Stimulated activated CD8-positive, alpha-beta memory T cell treated with anti-CD3 and anti-CD28 coated beads, Interleukin-7, amount 100 ng/mL, for 48 hours (primary cell): Measurements from ENCODE around the gene THBS3.
"Not testable (repeated sequence)": the region's sequence is repeated elsewhere in the genome, so short reads cannot be mapped to it uniquely, and the experiment has no call there.

Experiments
- DNase-seq, 2 donors: peaks; one replicate each; pipeline ENCODE4 v3.0.0-alpha.2; 2020; ENCODE audit warnings: low read depth in 1 of 2; ENCODE audit errors: extremely low read depth in 1 of 2

The THBS3 gene

GRCh38 chr1:155207806-155208540 is at the start of gene THBS3:
THBS3 (minus strand) TSS chr1:155207897; CDS start chr1:155207876, 21 bp downstream.
- DNase-seq: no peak

- no peak for DNase-seq
Observed at GRCh38 chr1:155256058-155256852, 48.6 kb upstream of the THBS3 start.

GRCh38 chr1:155255243-155256007 is 47.7 kb upstream of the THBS3 start, which contains the start of gene ENTREP3:
ENTREP3 (minus strand) TSS chr1:155255483; CDS start chr1:155254877, 606 bp downstream.
- peak; percentile 60 to 69 for DNase-seq

- DNase-seq: no peak
Observed at GRCh38 chr1:155254714-155255242, 47.1 kb upstream of the THBS3 start.

GRCh38 chr1:155254228-155254713 is 46.6 kb upstream of the THBS3 start:
- DNase-seq: no peak

- no peak for DNase-seq
Observed at GRCh38 chr1:155253797-155254196, 46.1 kb upstream of the THBS3 start.

- DNase-seq: no peak
Observed at GRCh38 chr1:155253208-155253607, 45.5 kb upstream of the THBS3 start.

GRCh38 chr1:155251566-155251965 is 43.9 kb upstream of the THBS3 start:
- no peak for DNase-seq

GRCh38 chr1:155250633-155251449 is 43.1 kb upstream of the THBS3 start:
- DNase-seq: peak; percentile 88 to 91

- DNase-seq: no peak
Observed at GRCh38 chr1:155250246-155250632, 42.5 kb upstream of the THBS3 start.

GRCh38 chr1:155247667-155248553 is 40.2 kb upstream of the THBS3 start:
- DNase-seq: no peak

- DNase-seq: not testable (repeated sequence)
Observed at GRCh38 chr1:155246796-155247195, 39.1 kb upstream of the THBS3 start.

GRCh38 chr1:155245163-155245524 is 37.4 kb upstream of the THBS3 start:
- DNase-seq: no peak

GRCh38 chr1:155244368-155245162 is 36.9 kb upstream of the THBS3 start:
- peak; percentile 96 to 99 for DNase-seq

- DNase-seq: no peak
Observed at GRCh38 chr1:155242805-155243358, 35.2 kb upstream of the THBS3 start.

GRCh38 chr1:155241841-155242264 is 34.2 kb upstream of the THBS3 start:
- DNase-seq: no peak

GRCh38 chr1:155241069-155241679 is 33.5 kb upstream of the THBS3 start:
- peak in 1 of 2 donors; percentile 51 for DNase-seq
